ENCODE results near the gene GJC2. TPM values are rescaled to one million over a fixed set of nuclear protein-coding genes. Genes with fewer than 3 reads are reported as not detected.

GJC2 gene
- total RNA-seq (1 to 10 TPM in 7 of 10 donors, under 1 TPM in 3; 0.61 to 1.5 (median 1.2) TPM), polyA plus RNA-seq (1 to 10 TPM; 1.0 to 1.4 TPM)
- long read RNA-seq, donor 1, result 0 reads
- long read RNA-seq, donor 2, partial matches to known transcripts, result 0 of 1 reads
- long read RNA-seq, donor 2, other reads (novel, unspliced or antisense), result 1 of 1 reads
- long read RNA-seq, donor 3, result 0 reads

DNA sequence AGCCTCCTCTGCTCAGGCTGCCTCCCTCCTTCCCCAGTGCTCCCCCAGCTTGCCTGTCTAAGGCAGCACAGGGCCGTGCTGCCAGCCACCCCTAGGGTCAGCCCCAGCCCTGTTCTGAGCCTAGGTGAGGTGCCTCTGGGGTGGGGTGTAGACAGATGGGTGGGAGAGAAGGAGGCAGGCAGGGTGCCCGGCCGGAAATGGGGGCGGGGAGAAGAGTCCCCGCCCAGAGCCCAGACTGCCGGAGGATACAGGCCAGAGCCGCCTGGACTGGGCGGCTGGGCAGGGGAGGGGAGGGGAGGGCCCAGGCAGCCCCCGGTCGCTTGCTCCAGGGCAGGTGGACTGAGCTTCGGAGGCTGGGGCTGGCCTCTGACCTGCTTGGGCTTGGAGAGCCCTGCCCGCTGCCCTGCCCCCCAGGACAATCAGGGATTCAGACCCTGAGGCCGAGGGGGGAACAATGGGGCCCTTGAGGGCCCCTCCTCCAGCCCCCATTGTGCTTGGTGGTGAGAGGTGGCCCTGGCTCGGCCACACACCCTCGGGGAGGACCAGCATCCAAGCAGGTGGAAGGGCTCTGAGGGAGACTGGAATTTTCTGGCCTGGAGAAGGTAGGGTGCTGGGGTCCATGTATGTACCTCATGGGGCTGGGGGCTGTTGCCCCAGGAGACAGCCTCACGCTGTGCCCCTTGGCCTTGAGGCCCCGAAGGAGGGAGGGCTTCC is at the start of gene GJC2:
GJC2 (plus strand) TSS at position 525 of the 714 bp plus-strand sequence. CDS start 7,829 bp downstream, outside the sequence.
- Histone ChIP-seq H3K27me3 (no peaks in the 10 kb centered on the region), H3K27ac (peak within 1 kb of the TSS; percentile 67 to 91 (median 85)), H3K36me3 (peaks cover 0 to 53% (median 5%) of the 10 kb centered on the region in 9 donors), H3K4me3 (peak within 1 kb of the TSS in 8 of 10 donors; percentile 21 to 49 (median 44)), H3K4me1 (peaks cover 31 to 74% (median 52%) of the 10 kb centered on the region in 9 donors), H3K9me3 (no peaks in the 10 kb centered on the region)
- DNase-seq (peak; percentile 66 to 69), ATAC-seq (peak; percentile 49 to 81 (median 68))
- TF ChIP-seq, protein P1, sequence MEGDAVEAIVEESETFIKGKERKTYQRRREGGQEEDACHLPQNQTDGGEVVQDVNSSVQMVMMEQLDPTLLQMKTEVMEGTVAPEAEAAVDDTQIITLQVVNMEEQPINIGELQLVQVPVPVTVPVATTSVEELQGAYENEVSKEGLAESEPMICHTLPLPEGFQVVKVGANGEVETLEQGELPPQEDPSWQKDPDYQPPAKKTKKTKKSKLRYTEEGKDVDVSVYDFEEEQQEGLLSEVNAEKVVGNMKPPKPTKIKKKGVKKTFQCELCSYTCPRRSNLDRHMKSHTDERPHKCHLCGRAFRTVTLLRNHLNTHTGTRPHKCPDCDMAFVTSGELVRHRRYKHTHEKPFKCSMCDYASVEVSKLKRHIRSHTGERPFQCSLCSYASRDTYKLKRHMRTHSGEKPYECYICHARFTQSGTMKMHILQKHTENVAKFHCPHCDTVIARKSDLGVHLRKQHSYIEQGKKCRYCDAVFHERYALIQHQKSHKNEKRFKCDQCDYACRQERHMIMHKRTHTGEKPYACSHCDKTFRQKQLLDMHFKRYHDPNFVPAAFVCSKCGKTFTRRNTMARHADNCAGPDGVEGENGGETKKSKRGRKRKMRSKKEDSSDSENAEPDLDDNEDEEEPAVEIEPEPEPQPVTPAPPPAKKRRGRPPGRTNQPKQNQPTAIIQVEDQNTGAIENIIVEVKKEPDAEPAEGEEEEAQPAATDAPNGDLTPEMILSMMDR (IDR thresholded peaks at IDR 0.05), result no peak
- WGBS, 2 donors, result 31 to 46% methylated on average over 17 of the region's 17 CpGs
- intact Hi-C loops (cut with DNase I), result no loop called here

DNA sequence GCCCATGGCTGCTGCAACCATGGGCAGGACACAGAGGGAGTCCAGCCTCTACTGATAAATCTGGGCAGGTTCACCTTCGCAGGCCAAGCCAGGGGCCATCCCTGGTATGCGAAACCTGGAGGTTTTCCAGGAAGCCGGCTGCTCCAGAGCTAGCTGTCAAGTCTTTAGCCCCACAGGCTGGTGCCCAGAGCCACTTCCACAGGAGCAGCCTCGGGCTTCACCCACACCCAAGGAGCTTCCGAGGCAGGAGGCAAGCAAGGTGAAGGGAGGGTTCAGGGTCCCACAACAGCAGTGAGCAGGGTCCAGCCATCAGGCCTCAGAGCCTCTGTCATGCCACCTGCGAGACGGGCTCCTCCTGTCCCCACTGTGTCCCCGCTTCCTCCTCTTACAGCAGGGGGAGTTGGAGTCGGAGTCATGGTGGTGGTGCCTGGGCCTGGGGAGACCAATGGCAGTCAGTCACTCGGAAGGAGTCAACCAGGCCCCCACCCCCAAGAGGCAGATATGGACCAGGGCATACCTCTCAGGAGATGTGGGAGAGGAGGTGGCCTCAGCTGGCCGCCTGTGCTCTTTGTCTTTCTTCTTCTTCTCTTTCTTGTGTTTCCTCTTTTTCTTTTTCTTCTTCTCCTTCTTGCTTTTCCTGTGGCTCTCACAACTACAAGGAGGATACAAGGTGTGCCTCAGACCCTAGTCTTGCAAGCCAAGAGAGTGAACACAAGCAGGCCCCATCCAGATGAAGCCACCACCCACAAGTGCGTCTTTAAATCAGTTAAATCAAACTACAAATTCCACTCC is 48.7 kb upstream of the GJC2 start:
- DNase-seq (no peak), ATAC-seq (no peak)
- H3K27ac ChIP-seq, result no peak overlapping the region
- no peaks in the 10 kb centered on the region for H3K9me3 ChIP-seq
- H3K36me3 ChIP-seq, result peaks cover 6 to 64% (median 33%) of the 10 kb centered on the region in 9 donors
- TF ChIP-seq, protein P1 (IDR thresholded peaks at IDR 0.05), result no peak
- intact Hi-C loops (cut with DNase I), result no loop called here
- H3K27me3 ChIP-seq, result no peaks in the 10 kb centered on the region
- no peak overlapping the region for H3K4me3 ChIP-seq
- H3K4me1 ChIP-seq, result peaks cover 12 to 50% (median 38%) of the 10 kb centered on the region in 9 donors
- WGBS, 2 donors, result 66 to 74% methylated on average over 12 of the region's 12 CpGs

DNA sequence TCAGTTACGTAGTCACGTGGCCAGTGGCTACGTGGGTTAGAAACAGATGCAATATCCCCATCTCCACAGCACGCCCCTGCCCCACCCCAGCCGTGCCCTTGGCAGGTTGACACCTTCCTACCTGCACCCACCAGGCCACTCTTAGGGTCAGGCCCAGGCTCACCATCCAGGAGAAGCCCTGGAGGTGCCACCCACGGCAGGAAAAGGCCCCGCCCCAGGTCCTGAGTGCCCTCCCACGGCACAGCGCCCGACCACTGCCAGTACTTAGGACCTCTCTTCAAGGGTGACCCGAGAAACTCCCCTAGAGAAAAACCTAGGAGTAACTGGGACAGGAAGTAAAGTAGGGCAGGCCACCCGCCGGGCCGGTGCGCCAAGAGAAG is 48.1 kb upstream of the GJC2 start:
- H3K27me3 ChIP-seq, result no peaks in the 10 kb centered on the region
- peak overlapping the region in 7 of 10 donors; percentile 83 to 95 (median 92) for H3K27ac ChIP-seq
- peaks cover 12 to 44% (median 32%) of the 10 kb centered on the region in 9 donors for H3K4me1 ChIP-seq
- H3K36me3 ChIP-seq, result peaks cover 6 to 64% (median 38%) of the 10 kb centered on the region in 9 donors
- ATAC-seq (peak in 1 of 8 donors; percentile 0), DNase-seq (no peak)
- H3K4me3 ChIP-seq, result peak overlapping the region in 8 of 10 donors; percentile 78 to 100 (median 93)
- WGBS, 2 donors, result 59 to 72% methylated on average over 14 to 15 of the region's 15 CpGs
- H3K9me3 ChIP-seq, result no peaks in the 10 kb centered on the region
- intact Hi-C loops (cut with DNase I), result no loop called here
- TF ChIP-seq, protein P1 (IDR thresholded peaks at IDR 0.05), result no peak
